ENCODE results near the gene RARRES1. TPM values are rescaled to one million over a fixed set of nuclear protein-coding genes. Genes with fewer than 3 reads are reported as not detected.

Gene RARRES1
- total RNA-seq, 1 experiment from 2014 or later, result not detected

DNA sequence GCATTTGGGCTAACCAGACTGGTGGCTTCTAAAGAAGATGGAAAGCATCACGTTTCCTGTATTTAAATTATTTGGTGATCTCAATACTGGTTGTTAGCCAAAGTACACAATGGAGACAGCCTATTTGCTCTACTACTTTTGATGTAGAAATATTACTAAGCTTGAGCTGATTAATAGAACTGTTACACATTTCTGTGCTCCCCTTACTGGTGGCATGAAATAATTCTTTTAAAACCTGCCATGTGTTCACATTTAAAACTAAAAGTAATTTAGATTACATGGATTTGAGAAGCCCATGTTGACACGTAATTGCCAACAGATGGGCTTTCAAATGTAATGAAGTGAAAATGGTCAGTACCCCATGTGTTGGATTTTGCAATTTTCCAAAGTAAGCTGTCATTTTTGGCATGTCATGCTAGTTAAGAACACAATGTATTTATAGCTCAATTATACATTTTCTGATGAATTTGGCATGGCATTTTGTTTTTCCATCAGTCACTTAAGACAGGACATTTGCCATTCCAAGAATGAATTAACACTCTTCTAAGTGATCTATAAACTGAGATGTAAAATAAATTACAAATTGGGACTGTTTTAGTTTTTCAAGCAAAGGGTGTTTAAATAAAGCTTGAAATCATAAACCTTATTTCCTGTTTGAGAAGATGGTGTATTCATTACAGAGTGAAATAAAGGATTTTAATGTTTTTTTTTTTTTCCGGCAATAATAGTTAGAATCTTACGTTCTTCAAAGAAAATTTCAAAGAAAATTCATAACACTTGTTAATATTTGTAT is 10.8 kb upstream of the RARRES1 start:
- no peak for DNase-seq (ENCODE audit: low read depth)
- in situ Hi-C loops (cut with HindIII; ENCODE audit: low pct_unique_long_range_greater_than_20kb, low sequenced_read_pairs), result no loop called here

DNA sequence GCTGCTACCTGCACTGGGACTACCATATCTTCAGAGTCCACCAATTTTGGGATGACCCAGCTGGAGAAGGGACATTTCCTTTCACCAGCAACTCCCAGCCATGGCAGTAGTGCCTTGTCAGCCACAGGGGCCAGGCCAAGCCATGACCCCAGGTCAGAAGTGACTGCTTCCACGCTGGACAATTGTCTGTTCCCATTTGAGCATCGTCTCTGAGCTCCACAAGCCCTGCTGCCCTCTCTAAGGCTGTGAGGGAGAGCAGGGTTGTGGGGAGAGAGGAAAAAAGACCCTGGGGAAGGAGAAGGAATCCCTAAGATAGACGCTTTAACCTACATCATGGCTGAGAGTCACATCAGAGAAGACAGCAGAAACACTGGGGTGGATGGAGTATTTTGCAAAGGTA is 7.4 kb upstream of the RARRES1 start:
- DNase-seq (ENCODE audit: low read depth), result no peak
- in situ Hi-C loops (cut with HindIII; ENCODE audit: low pct_unique_long_range_greater_than_20kb, low sequenced_read_pairs), result no loop called here

DNA sequence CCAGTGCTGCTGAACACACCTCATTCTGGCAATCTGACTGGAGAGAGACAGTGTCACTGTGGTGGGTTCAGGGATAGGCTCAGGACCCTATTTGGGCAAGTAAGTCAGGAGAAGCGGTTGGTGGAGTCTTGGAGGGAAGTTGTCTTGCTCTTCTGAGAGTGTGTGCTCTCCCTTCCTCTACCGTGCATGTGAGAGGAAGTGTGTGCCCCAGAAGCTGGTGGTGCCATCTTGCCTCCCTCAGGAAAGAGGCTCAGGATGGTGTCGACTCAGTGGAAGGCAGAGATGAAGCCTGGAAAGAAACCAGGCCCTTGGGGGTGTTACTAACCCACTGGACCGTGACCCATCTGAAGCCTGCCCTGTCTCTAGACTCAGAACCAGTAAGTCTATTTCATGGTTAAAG is 6.8 kb upstream of the RARRES1 start:
- DNase-seq (ENCODE audit: low read depth), result no peak
- in situ Hi-C loops (cut with HindIII; ENCODE audit: low pct_unique_long_range_greater_than_20kb, low sequenced_read_pairs), result no loop called here

DNA sequence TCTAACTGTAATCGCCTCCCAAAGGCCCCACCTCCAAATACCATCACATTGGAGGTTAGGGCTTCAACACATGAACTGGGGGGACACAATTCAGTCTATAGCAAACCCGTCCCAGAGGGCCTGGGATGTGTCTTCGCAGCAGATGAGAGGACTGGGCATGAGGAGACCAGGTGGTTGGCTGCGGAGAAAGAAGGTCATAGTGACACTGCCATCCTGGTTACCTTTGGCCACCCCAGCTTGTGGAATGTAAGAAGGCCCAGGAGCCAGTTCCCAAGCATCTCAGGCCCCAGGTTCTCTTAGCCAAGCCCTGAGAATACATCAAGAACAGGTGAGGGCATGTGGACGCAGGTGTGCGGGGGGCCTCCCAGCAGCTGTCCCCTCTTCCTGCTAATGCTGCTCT is 6.4 kb upstream of the RARRES1 start:
- in situ Hi-C loops (cut with HindIII; ENCODE audit: low pct_unique_long_range_greater_than_20kb, low sequenced_read_pairs), result no loop called here
- DNase-seq (ENCODE audit: low read depth), result no peak

DNA sequence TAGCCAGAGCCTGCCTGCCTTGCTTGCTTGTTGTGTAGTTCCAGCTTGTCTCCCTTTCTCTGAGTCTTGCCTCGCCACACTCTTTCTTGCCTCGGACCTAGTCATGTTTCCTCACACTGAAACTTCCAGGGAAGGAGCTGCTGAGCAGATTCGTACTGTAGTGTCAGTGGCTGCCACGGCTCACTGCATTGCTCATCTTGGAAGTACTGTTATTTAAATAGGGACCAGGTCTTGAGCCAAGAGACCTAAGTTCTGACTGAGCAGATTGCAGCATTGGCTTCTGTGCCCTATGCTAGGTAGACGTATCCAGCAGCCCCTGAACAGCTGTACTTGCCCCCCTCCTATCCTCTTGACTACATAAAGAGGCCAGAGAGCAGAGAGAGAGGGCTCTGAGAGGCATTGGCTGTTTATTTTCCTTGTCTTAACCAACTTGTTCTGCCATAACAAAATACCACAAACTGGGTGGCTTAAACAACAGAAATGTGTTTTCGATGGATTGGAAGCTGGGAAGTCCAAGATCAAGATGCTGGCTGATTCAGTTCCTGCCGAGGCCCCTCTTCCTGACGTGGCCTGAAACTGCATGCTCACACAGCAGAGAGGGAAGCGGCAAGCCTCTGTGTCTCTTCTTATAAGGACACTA is 5.8 kb upstream of the RARRES1 start:
- DNase-seq (ENCODE audit: low read depth), result no peak
- in situ Hi-C loops (cut with HindIII; ENCODE audit: low pct_unique_long_range_greater_than_20kb, low sequenced_read_pairs), result no loop called here

DNA sequence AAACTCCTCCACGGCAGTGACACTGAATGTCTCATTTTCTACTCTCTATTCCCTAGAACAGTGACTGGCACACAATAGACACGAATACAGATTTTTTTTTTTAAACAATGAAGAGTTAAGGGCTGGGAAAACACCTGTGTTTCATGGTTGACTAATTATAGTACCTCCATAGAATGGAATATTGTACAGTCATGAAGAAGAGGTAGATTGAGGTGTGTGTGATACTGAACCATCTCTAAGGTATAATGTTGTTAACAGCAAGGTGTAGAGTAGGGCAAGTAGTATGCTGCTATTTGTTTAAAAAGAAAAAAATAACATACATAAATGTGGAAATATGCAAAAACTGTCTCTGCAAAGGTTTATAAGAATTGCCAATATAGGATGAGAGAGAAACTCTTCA is 5.2 kb upstream of the RARRES1 start:
- in situ Hi-C loops (cut with HindIII; ENCODE audit: low pct_unique_long_range_greater_than_20kb, low sequenced_read_pairs), result no loop called here
- DNase-seq (ENCODE audit: low read depth), result no peak

DNA sequence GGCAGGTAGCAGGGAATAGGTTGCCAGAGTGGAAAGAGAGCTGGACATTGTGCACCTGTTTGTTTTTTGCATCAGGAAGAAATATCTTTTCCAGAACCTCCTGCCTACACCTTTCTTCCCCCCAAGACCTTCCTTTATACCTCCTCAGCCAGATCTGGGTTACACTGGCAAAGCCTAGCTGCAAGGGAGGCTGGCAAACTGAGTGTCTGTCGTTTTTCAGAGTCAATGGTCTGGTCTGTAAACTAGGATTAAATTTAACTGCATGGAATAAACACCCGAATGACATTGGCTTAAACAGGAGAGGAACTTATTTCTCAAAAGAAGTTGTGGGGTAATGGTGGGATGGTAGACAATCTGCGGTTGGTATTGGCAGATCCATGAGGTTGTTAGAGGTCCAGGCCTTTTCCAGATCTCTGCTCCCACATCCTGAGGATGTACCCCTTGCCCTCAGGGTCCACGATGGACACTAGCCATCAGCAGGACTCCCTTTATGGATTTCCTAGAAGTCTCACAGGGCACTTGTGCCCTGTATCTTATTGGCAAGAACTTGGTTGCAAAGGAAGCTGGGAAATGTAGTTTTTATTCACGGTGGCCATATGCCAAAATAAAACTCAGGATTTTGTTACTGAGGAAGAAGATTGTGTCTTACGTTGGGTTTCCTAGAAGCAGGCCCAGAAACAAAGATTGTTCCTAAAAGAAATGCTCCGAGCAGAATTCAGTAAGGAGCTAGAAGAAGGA is 3.2 kb upstream of the RARRES1 start:
- in situ Hi-C loops (cut with HindIII; ENCODE audit: low pct_unique_long_range_greater_than_20kb, low sequenced_read_pairs), result no loop called here
- no peak for DNase-seq (ENCODE audit: low read depth)

DNA sequence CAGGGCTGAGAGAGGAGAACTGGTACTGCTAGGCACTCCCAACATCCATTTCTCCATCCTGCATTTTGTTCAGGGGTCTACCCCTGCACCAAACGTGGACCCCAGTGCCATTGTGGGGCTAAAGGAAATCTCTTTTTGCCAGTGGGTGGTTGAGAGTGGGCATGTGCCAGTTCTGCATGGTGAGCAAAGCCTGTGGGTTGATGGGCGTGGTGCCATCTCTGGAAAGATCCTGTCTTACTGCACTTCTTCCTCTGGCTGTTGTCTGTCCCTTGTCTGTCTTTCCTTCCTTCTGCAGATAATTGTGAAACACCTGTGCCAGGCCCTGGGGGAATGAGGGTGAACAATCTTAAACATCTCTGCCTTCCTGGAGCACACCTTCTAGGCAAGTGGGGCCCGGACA is 1.4 kb upstream of the RARRES1 start:
- no peak for DNase-seq (ENCODE audit: low read depth)
- in situ Hi-C loops (cut with HindIII; ENCODE audit: low pct_unique_long_range_greater_than_20kb, low sequenced_read_pairs), result no loop called here

DNA sequence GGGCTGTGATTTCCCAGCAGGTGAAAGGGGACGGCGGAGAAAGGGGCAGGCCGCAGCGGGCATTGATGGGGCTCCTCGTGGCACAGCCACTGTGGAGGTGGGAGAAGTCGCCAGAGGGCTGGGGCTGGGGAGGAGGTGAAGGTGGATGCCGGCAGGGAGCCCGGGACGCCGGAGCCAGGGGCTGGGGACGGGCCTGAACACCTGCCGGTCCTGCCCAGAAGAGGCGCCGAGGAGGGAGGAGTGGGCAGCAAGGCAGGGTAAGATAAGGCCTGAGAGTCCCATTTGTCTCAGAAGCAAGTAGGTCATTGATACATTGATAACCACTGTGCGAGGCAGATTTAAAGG is 571 bp upstream of the RARRES1 start:
- in situ Hi-C loops (cut with HindIII; ENCODE audit: low pct_unique_long_range_greater_than_20kb, low sequenced_read_pairs), result no loop called here
- DNase-seq (ENCODE audit: low read depth), result no peak

DNA sequence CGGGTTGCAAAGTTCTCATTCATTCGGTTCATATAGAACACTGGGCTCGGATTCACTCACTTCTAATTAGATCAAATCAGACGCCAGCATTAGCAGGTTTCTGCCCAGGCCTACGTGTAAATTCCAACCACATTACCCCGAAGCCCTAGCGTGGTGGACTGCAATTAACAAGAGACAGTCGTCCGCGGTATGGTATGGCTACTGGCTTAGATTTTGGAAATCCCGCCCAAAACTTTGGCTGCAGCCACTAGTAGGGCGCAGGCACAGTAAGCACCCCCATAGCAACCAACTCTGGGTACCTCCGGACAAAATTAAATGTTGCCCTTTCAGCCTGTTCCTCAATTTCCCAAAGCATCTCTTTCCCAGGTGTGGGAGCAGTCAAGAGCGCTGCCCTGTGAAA is 771 bp downstream of the RARRES1 start:
- in situ Hi-C loops (cut with HindIII; ENCODE audit: low pct_unique_long_range_greater_than_20kb, low sequenced_read_pairs), result no loop called here
- no peak for DNase-seq (ENCODE audit: low read depth)

DNA sequence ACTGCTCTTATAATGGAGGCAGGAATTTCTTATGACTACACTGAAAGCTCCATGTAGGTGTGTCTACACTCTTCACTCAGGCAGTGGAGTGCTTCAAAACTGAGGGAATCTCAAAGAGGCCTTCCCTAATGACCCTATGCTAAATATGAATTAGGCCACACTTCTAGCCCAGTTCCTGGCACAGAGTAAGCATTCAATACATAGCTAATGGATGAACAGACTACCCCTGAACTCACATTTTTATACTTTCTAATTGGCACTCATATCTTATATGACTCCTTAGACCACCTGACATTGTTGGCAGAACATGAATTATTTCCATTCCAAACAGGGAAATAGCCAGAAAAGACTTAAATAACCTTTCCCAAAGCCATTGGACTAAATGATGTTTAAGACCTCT is 3.4 kb downstream of the RARRES1 start:
- in situ Hi-C loops (cut with HindIII; ENCODE audit: low pct_unique_long_range_greater_than_20kb, low sequenced_read_pairs), result loop anchor here (10.0 kb wide), 1 partner anchor 74 kb away; no protein-coding TSS in a partner anchor
- DNase-seq (ENCODE audit: low read depth), result no peak

DNA sequence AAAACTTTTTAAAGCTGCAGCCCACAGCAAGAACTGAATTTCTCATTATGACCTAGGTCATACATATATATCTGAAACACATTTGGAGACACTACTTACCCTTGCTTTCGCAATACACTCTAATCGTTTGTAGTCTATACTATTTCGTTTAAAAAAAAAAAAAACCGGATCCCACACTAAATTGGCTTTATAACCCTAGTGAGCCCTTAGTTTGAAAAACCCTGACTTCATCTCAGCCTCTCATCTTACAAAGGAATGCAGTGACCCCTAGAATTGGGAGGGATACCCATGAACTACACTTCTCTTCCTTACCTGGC is 4.2 kb downstream of the RARRES1 start:
- in situ Hi-C loops (cut with HindIII; ENCODE audit: low pct_unique_long_range_greater_than_20kb, low sequenced_read_pairs), result loop anchor here (10.0 kb wide), 1 partner anchor 73 kb away; no protein-coding TSS in a partner anchor
- no peak for DNase-seq (ENCODE audit: low read depth)

DNA sequence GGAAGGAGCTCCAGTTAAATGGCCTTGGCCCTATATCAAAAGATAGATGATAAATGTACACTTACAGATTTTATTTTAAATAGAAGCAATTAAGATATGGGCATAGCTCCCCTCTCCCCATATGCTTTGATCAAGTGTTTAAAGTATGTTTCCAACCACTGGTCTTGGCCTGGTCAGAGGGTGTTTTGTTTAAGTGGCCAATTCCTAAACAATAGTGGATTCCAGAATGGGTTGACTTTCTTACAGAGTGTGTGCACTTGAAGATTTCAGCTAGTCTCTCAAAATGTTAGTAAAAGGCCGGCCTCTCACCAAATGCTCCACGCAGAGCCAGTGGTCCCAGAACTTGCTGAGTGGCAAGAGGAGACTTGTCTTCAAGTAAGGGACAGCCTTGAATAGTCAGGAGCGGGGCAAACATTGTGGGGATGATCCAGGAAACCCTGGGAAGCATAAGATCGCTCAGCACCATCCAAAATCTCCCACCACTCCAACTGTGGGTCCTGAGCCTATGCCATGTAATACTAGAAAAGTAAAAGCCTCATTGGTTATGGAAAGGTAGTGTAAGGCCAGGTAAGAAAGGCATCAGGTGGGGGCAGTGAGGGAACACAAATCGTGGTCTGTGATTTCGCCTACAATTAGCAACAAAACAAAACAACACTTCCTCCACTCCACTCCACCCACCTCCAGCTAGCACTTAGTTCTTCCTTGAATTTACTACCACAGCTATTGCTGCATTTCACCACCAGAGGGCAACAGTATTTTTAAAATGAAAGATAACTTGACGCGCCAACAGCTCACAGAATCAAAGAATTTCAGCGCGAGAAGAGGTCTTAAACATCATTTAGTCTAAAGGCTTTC is 4.8 kb downstream of the RARRES1 start:
- DNase-seq (ENCODE audit: low read depth), result peak; percentile 73
- in situ Hi-C loops (cut with HindIII; ENCODE audit: low pct_unique_long_range_greater_than_20kb, low sequenced_read_pairs), result loop anchor here (10.0 kb wide), 1 partner anchor 73 kb away; no protein-coding TSS in a partner anchor

DNA sequence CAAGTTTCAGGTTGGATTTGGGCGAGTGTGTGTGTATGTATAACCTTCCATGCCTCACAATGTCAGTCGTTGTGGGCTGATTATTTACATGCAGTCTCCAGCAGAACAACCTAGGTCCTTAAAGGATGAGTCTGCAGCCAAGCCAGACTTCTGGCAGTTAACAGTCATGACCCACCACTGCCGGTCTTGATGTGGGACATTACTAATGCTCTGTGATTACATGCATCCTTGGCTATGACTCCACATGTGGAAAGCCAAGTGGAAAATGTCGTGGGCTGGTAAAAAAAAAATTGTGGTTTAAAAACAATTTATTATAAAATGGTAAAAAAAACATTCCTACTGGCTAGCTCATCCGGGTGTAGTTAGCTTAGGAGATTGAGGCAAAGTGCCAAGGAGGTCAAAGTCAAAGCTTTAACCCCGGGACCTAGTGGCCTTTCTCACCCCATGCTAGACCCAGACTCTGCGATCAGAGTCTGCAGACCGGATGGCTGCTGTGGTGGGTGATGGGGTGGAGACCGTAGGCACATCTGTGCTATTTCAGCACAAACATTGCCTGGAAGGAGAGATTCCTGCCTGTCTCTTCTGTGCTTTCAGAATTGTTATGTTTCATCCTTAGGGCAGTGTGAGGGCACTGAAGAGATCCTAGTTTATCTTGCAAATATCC is 6.8 kb downstream of the RARRES1 start:
- in situ Hi-C loops (cut with HindIII; ENCODE audit: low pct_unique_long_range_greater_than_20kb, low sequenced_read_pairs), result loop anchor here (10.0 kb wide), 1 partner anchor 71 kb away; no protein-coding TSS in a partner anchor
- peak; percentile 99 for DNase-seq (ENCODE audit: low read depth)

DNA sequence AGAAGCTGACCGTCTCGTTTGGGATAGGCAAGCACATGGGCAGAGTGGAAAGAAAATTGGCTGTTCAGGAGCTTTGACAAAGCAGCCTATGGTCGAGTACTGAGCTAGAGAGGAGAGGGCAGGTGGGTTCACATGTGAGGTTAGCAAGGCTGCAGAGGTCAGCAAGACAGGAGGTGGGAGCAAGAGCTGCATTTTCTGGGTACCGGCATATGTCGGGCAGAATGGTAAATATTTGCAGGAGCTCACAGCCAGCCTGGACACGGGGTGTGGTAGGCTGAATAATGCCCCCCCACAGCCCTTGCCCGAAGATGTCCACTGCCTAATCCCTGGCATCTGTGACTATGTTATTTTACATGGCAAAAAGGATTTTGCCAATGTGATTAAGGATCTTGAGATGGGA is 8.3 kb downstream of the RARRES1 start:
- no peak for DNase-seq (ENCODE audit: low read depth)
- in situ Hi-C loops (cut with HindIII; ENCODE audit: low pct_unique_long_range_greater_than_20kb, low sequenced_read_pairs), result loop anchor here (10.0 kb wide), 1 partner anchor 69 kb away; no protein-coding TSS in a partner anchor

DNA sequence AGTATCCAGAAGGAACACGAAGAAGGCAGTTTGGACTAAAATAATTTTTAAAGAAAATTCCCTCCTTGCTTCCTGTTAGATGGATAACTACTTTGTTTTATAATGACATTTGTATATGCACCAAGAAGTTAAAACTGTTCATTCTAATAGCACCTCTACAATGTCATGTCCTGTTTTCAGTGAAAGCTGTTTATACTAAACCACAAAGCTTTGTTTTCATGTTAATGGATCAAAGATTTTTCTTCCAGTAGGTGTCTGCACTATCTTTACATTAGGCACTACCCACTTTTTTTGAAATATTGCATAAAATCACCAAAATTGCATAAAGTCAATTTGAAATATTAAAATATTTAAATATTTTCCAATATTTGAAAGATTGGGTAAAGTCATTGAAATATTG is 10.1 kb downstream of the RARRES1 start:
- in situ Hi-C loops (cut with HindIII; ENCODE audit: low pct_unique_long_range_greater_than_20kb, low sequenced_read_pairs), result loop anchor here (10.0 kb wide), 1 partner anchor 67 kb away; no protein-coding TSS in a partner anchor

DNA sequence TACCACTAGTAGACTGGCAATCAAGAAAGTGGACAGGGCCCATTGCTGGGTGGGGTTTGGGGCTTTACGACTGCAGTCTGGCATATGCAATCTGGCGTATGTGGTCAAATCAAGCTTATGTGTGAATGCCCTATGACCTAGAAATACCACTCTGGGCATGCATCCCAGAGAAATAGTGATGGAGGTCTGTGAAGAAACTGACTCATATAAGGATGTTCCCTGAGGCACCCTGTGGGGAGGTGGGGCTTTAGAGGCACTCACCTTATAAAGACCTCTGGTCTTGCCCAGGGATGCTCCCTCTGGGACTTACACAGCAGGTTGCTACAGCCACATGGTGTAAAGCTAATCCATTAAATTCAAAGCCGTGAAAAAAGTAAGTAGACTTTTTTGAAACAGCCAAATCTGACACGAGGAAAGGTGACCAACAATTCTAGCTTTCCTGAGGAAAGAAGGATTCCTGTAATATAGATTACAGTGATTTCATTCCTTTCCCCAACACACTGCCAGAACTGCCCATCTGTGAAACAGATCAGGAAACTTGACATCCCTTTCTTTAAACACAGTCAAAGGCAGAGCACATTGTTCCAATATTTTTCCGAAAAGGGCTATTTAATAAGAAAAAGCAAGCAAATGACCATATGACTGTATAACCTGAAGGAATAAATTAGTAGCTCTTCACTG is 13.6 kb downstream of the RARRES1 start:
- in situ Hi-C loops (cut with HindIII; ENCODE audit: low pct_unique_long_range_greater_than_20kb, low sequenced_read_pairs), result no loop called here
- peak; percentile 98 for DNase-seq (ENCODE audit: low read depth)

More for the DNA sequence above, 10.1 kb downstream of the RARRES1 start:
- no peak for DNase-seq (ENCODE audit: low read depth)

Measured in Caki2 (cell line).